KMS-11 (cell line): ENCODE measurements around the gene OS9.

ENCODE experiments used
- H2AFZ ChIP-seq: fragments of 200-600 bp; sonication (generic); 2 replicates; pipeline ENCODE4 v1.6.1; 2016; ENCODE audit warnings: antibody characterized with exemption, mixed run types, low read depth
- H3K27ac ChIP-seq: fragments of 200-600 bp; sonication (generic); 2 replicates; pipeline ENCODE4 v1.6.1; 2016; ENCODE audit warnings: mild to moderate bottlenecking, mixed run types
- H3K27me3 ChIP-seq: fragments of 200-600 bp; sonication (generic); 2 replicates; pipeline ENCODE4 v1.6.1; 2017; ENCODE audit warnings: mild to moderate bottlenecking, low read depth, mixed run types, moderate library complexity; ENCODE audit not compliant: insufficient read depth
- H3K36me3 ChIP-seq: fragments of 200-600 bp; sonication (generic); 2 replicates; pipeline ENCODE4 v1.6.1; 2017; ENCODE audit warnings: mild to moderate bottlenecking, mixed run types; ENCODE audit not compliant: insufficient read depth
- H3K4me1 ChIP-seq: fragments of 200-600 bp; sonication (generic); 2 replicates; pipeline ENCODE4 v1.6.1; 2016; ENCODE audit warnings: mild to moderate bottlenecking, low read depth, mixed run types; ENCODE audit not compliant: poor library complexity, severe bottlenecking
- H3K4me2 ChIP-seq: fragments of 200-600 bp; sonication (generic); 2 replicates; pipeline ENCODE4 v1.7.0; 2016; ENCODE audit warnings: mild to moderate bottlenecking, mixed run types
- H3K4me3 ChIP-seq: fragments of 200-600 bp; sonication (generic); IDR thresholded peaks from 2 replicates; pipeline ENCODE4 v1.6.1; 2017; ENCODE audit warnings: low read depth, low read length, mixed read lengths; ENCODE audit not compliant: insufficient read depth
- H3K79me2 ChIP-seq: fragments of 200-600 bp; sonication (generic); 2 replicates; pipeline ENCODE4 v1.6.1; 2016; ENCODE audit warnings: low read depth, mixed run types; ENCODE audit not compliant: insufficient read depth
- H3K9ac ChIP-seq: fragments of 200-600 bp; sonication (generic); 2 replicates; pipeline ENCODE4 v1.6.1; 2016; ENCODE audit warnings: mild to moderate bottlenecking, mixed run types
- H4K20me1 ChIP-seq: fragments of 200-600 bp; sonication (generic); 2 replicates; pipeline ENCODE4 v1.6.1; 2016; ENCODE audit warnings: mild to moderate bottlenecking, mixed run types; ENCODE audit not compliant: insufficient read depth
- CTCF ChIP-seq: fragments of 200-600 bp; sonication (generic); conservative IDR thresholded peaks from 2 replicates; pipeline ENCODE4 v1.6.1; 2017; ENCODE audit warnings: low read depth, mild to moderate bottlenecking, antibody characterized with exemption, low read length, moderate library complexity, mixed read lengths

Gene OS9

GRCh38 chr12:57729321-57729844 is 35.5 kb downstream of the OS9 start:
- Histone ChIP-seq H3K36me3 (no peaks in the 10 kb centered on the region), H4K20me1 (no peaks in the 10 kb centered on the region)
- TF ChIP-seq CTCF = no peak

GRCh38 chr12:57730336-57731067 is 36.6 kb downstream of the OS9 start:
- H3K9ac ChIP-seq = no peak overlapping the region

More at GRCh38 chr12:57729321-57729844, 35.5 kb downstream of the OS9 start:
- H3K4me1 ChIP-seq = no peaks in the 10 kb centered on the region
- no peak overlapping the region for H3K27ac ChIP-seq
- H3K9ac ChIP-seq = no peak overlapping the region
- H3K79me2 ChIP-seq = no peaks in the 10 kb centered on the region
- peaks cover 19% of the 10 kb centered on the region; the same call in 1 of the 2 replicates for H3K27me3 ChIP-seq
- no peak overlapping the region for H3K4me3 ChIP-seq
- no peak overlapping the region for H3K4me2 ChIP-seq
- H2AFZ ChIP-seq = no peak overlapping the region

GRCh38 chr12:57731411-57732080 is 37.6 kb downstream of the OS9 start:
- Histone ChIP-seq H3K36me3 (no peaks in the 10 kb centered on the region), H4K20me1 (no peaks in the 10 kb centered on the region), H3K4me3 (no peak overlapping the region)

More at GRCh38 chr12:57730336-57731067, 36.6 kb downstream of the OS9 start:
- H3K36me3 ChIP-seq = no peaks in the 10 kb centered on the region
- H3K4me2 ChIP-seq = no peak overlapping the region
- H3K27me3 ChIP-seq = peaks cover 21% of the 10 kb centered on the region; the same call in 1 of the 2 replicates
- no peak overlapping the region for H2AFZ ChIP-seq
- H3K79me2 ChIP-seq = no peaks in the 10 kb centered on the region
- H3K4me3 ChIP-seq = no peak overlapping the region
- H4K20me1 ChIP-seq = no peaks in the 10 kb centered on the region
- no peak overlapping the region for H3K27ac ChIP-seq
- H3K4me1 ChIP-seq = no peaks in the 10 kb centered on the region
- no peak for TF ChIP-seq CTCF

GRCh38 chr12:57732270-57732669 is 38.3 kb downstream of the OS9 start:
- Histone ChIP-seq H3K9ac (no peak overlapping the region), H3K27me3 (peaks cover 26% of the 10 kb centered on the region; the same call in 1 of the 2 replicates), H3K79me2 (no peaks in the 10 kb centered on the region), H2AFZ (no peak overlapping the region), H3K4me1 (no peaks in the 10 kb centered on the region), H3K36me3 (no peaks in the 10 kb centered on the region), H4K20me1 (no peaks in the 10 kb centered on the region), H3K4me2 (no peak overlapping the region), H3K27ac (no peak overlapping the region), H3K4me3 (no peak overlapping the region)
- no peak for TF ChIP-seq CTCF

More at GRCh38 chr12:57731411-57732080, 37.6 kb downstream of the OS9 start:
- no peak overlapping the region for H2AFZ ChIP-seq
- no peak for TF ChIP-seq CTCF
- H3K4me2 ChIP-seq = no peak overlapping the region
- peaks cover 26% of the 10 kb centered on the region; the same call in 1 of the 2 replicates for H3K27me3 ChIP-seq
- no peak overlapping the region for H3K9ac ChIP-seq
- no peaks in the 10 kb centered on the region for H3K79me2 ChIP-seq
- H3K4me1 ChIP-seq = no peaks in the 10 kb centered on the region
- no peak overlapping the region for H3K27ac ChIP-seq
